HCT116 (cell line): ENCODE data around the gene SUN5. TPM values are rescaled to one million over a fixed set of nuclear protein-coding genes. Genes with fewer than 3 reads are reported as not detected.

Source experiments
- ATAC-seq: fragments of 200-7000 bp; cut with Tn5 transposase; 2 replicates; pipeline ENCODE4 v1.9.1; 2020; ENCODE audit warnings: mild to moderate bottlenecking, moderate library complexity
- BruUV-seq: library from RNA; stranded (reverse); fragments of 400-500 nt; replicated peaks from 2 replicates; lab custom pipeline; 2021; lab: Mats Ljungman, UMichigan
- CTCF ChIA-PET: fragments of 300-600 bp; sonication (Branson Sonifier 250); formaldehyde crosslinking; loops from one replicate; lab custom pipeline; 2021; ENCODE audit warnings: antibody characterized with exemption; lab: Charles Lee
- POLR2A ChIA-PET: fragments of 300-600, 350-600 bp; sonication (Branson Sonifier 250); formaldehyde crosslinking; loops from one replicate; lab custom pipeline; 2021; ENCODE audit warnings: antibody characterized with exemption; lab: Charles Lee
- RAD21 ChIA-PET, 2 experiments: fragments of 300-600 bp; sonication (Branson Sonifier 250); formaldehyde crosslinking; loops; one replicate each; lab custom pipeline; 2023; ENCODE audit warnings: low total read pairs in 2 of 2; ENCODE audit not compliant: uncharacterized antibody in 2 of 2, unreplicated experiment in 2 of 2, low non-redundant PET in 1 of 2; lab: Charles Lee
- DNase-seq: peaks from one replicate; pipeline ENCODE4 v3.0.0-alpha.2; 2010; ENCODE audit warnings: low read depth, low spot score
- H2AFZ ChIP-seq: fragments of 200-600 bp; shearing (Covaris generic), sonication (generic); 2 replicates; pipeline ENCODE4 v1.6.1; 2017; ENCODE audit warnings: low read depth, mixed run types, mixed read lengths, antibody characterized with exemption, low read length; ENCODE audit not compliant: poor library complexity, severe bottlenecking
- H3K27ac ChIP-seq: 2 replicates; pipeline ENCODE4 v1.5.1; 2012; ENCODE audit warnings: low read depth, low read length
- H3K27me3 ChIP-seq: fragments of 200-600 bp; sonication (generic); 2 replicates; pipeline ENCODE4 v1.6.1; 2016; ENCODE audit warnings: mixed run types, low read length, mixed read lengths; ENCODE audit not compliant: insufficient read depth
- H3K36me3 ChIP-seq, 2 experiments: fragments of 200-500 bp in 1 of 2; fragments of 200-600 bp in 1 of 2; sonication (Bioruptor generic) in 1 of 2; sonication (generic) in 1 of 2; 2 replicates each; pipeline versions ENCODE4 v1.5.1 to v1.6.1; 2014 to 2016; ENCODE audit warnings: low read length in 2 of 2, inconsistent platforms in 1 of 2, mixed read lengths in 1 of 2, mixed run types in 1 of 2; ENCODE audit not compliant: insufficient read depth in 2 of 2, control insufficient read depth in 1 of 2
- H3K4me1 ChIP-seq, 2 experiments: fragments of 200-600 bp in 1 of 2; sonication (generic) in 1 of 2; 2 replicates each; pipeline versions ENCODE4 v1.5.1 to v1.6.1; 2012 to 2017; ENCODE audit warnings: low read length in 2 of 2, inconsistent platforms in 1 of 2, mild to moderate bottlenecking in 1 of 2, mixed read lengths in 1 of 2, mixed run types in 1 of 2, moderate library complexity in 1 of 2; ENCODE audit not compliant: insufficient read depth in 2 of 2, control insufficient read depth in 1 of 2
- H3K4me2 ChIP-seq: fragments of 200-600 bp; sonication (generic); 2 replicates; pipeline ENCODE4 v1.6.1; 2017; ENCODE audit warnings: mixed run types, low read length, mixed read lengths
- H3K4me3 ChIP-seq, 2 experiments: fragments of 200-600 bp in 1 of 2; sonication (generic) in 1 of 2; replicated peaks in 1 of 2; 2 replicates each; pipeline ENCODE4 v1.5.1; 2011 to 2016; ENCODE audit warnings: low read length in 2 of 2, control low read depth in 1 of 2, low read depth in 1 of 2, mild to moderate bottlenecking in 1 of 2, mixed read lengths in 1 of 2, mixed run types in 1 of 2
- H3K79me2 ChIP-seq: fragments of 200-600 bp; sonication (generic); 2 replicates; pipeline ENCODE4 v1.6.1; 2017; ENCODE audit warnings: mild to moderate bottlenecking, mixed run types, low read length, moderate library complexity, mixed read lengths; ENCODE audit not compliant: insufficient read depth
- H3K9ac ChIP-seq: fragments of 200-600 bp; sonication (generic); 2 replicates; pipeline ENCODE4 v1.6.1; 2016; ENCODE audit warnings: low read length, mixed read lengths
- H3K9me2 ChIP-seq: fragments of 200-600 bp; sonication (generic), shearing (Covaris generic); 2 replicates; pipeline ENCODE4 v1.6.1; 2017; ENCODE audit warnings: mixed run types, mild to moderate bottlenecking, moderate library complexity; ENCODE audit not compliant: insufficient read depth
- H3K9me3 ChIP-seq, 2 experiments: fragments of 200-500 bp in 1 of 2; fragments of 200-600 bp in 1 of 2; sonication (Bioruptor generic) in 1 of 2; sonication (generic) in 1 of 2; 2 replicates each; pipeline ENCODE4 v1.6.1; 2014 to 2017; ENCODE audit warnings: low read length in 2 of 2, mixed read lengths in 2 of 2, inconsistent platforms in 1 of 2, low read depth in 1 of 2, mild to moderate bottlenecking in 1 of 2, mixed run types in 1 of 2, moderate library complexity in 1 of 2; ENCODE audit not compliant: control insufficient read depth in 1 of 2, insufficient read depth in 1 of 2
- H4K20me1 ChIP-seq: fragments of 200-600 bp; sonication (generic), shearing (Covaris generic); 2 replicates; pipeline ENCODE4 v1.6.1; 2017; ENCODE audit warnings: mixed run types, mild to moderate bottlenecking, moderate library complexity; ENCODE audit not compliant: insufficient read depth
- ATF3 ChIP-seq: IDR thresholded peaks from 2 replicates; pipeline ENCODE4 v1.6.1; 2012
- CBX3 ChIP-seq: IDR thresholded peaks from 2 replicates; pipeline ENCODE4 v1.6.1; 2012; ENCODE audit warnings: low read depth
- CEBPB ChIP-seq: IDR thresholded peaks from 2 replicates; pipeline ENCODE4 v1.6.1; 2012; ENCODE audit warnings: low read depth
- CTCF ChIP-seq, 3 experiments: fragments of 200-600 bp in 1 of 3; sonication (generic) in 1 of 3; IDR thresholded peaks in 2 of 3; conservative IDR thresholded peaks in 1 of 3; 2 replicates each; pipeline ENCODE4 v1.5.1; 2012 to 2017; ENCODE audit warnings: low read depth in 2 of 3, low read length in 2 of 3, antibody characterized with exemption in 1 of 3, borderline replicate concordance in 1 of 3, control low read depth in 1 of 3, mild to moderate bottlenecking in 1 of 3, mixed read lengths in 1 of 3, mixed run types in 1 of 3, moderate library complexity in 1 of 3; ENCODE audit not compliant: insufficient read depth in 1 of 3
- EZH2 ChIP-seq: fragments of 200-600 bp; sonication (generic); IDR thresholded peaks from 2 replicates; pipeline ENCODE4 v1.6.1; 2017; ENCODE audit warnings: antibody characterized with exemption, mixed run types
- FOSL1 ChIP-seq: IDR thresholded peaks from 2 replicates; pipeline ENCODE4 v1.6.1; 2012; ENCODE audit warnings: low read depth
- JUND ChIP-seq: IDR thresholded peaks from 2 replicates; pipeline ENCODE4 v1.6.1; 2012
- MAX ChIP-seq: IDR thresholded peaks from 2 replicates; pipeline ENCODE4 v1.6.1; 2012
- POLR2AphosphoS5 ChIP-seq: IDR thresholded peaks from 2 replicates; pipeline ENCODE4 v1.6.1; 2011; ENCODE audit warnings: mild to moderate bottlenecking, low read depth, low read length, moderate library complexity
- RAD21 ChIP-seq: IDR thresholded peaks from 2 replicates; pipeline ENCODE4 v1.6.1; 2012; ENCODE audit warnings: low read depth, mild to moderate bottlenecking
- REST ChIP-seq: IDR thresholded peaks from 2 replicates; pipeline ENCODE4 v1.6.1; 2012; ENCODE audit warnings: low read depth
- SIN3A ChIP-seq: IDR thresholded peaks from 2 replicates; pipeline ENCODE4 v1.6.1; 2012; ENCODE audit warnings: low read depth
- SP1 ChIP-seq: IDR thresholded peaks from 2 replicates; pipeline ENCODE4 v1.6.1; 2012; ENCODE audit warnings: low read depth
- SRF ChIP-seq: IDR thresholded peaks from 2 replicates; pipeline ENCODE4 v1.6.1; 2012; ENCODE audit warnings: low read depth
- TCF7L2 ChIP-seq: IDR thresholded peaks from 2 replicates; pipeline ENCODE4 v1.7.0; 2011; ENCODE audit warnings: borderline replicate concordance, inconsistent platforms; ENCODE audit not compliant: insufficient read depth, insufficient read length; ENCODE audit errors: extremely low read depth
- ZNF274 ChIP-seq: fragments of 200-500 bp; sonication (Bioruptor generic); IDR thresholded peaks from 2 replicates; pipeline ENCODE4 v1.6.1; 2014; ENCODE audit warnings: mild to moderate bottlenecking, low read depth, low read length, inconsistent platforms
- intact Hi-C: fragments of 100-400 bp; cut with micrococcal nuclease; formaldehyde crosslinking; loops from 2 replicates; pipeline ENCODE4 v1.10.0; 2022
- total RNA-seq: library from RNA; stranded (reverse); gene quantifications from one replicate; pipeline ENCODE4 v1.2.1, GENCODE V29; 2021; ENCODE audit not compliant: unreplicated experiment

Gene SUN5
- total RNA-seq, 1 experiment from 2014 or later, result not detected

GRCh38 chr20:32962053-32962452 lies 42.2 kb downstream of the SUN5 start:
- Histone ChIP-seq H4K20me1 (no peaks in the 10 kb centered on the region), H3K36me3 (no peaks in the 10 kb centered on the region), H3K27ac (no peak overlapping the region), H2AFZ (no peak overlapping the region), H3K4me1 (no peaks in the 10 kb centered on the region), H3K9ac (no peak overlapping the region), H3K9me2 (no peaks in the 10 kb centered on the region), H3K4me2 (no peak overlapping the region), H3K79me2 (no peaks in the 10 kb centered on the region), H3K9me3 (peaks cover 5 to 6% of the 10 kb centered on the region in 2 experiments; a peak in 2 of 4 replicates), H3K27me3 (no peaks in the 10 kb centered on the region), H3K4me3 (no peak overlapping the region)
- ChIA-PET CTCF (no interaction called here), POLR2A (no interaction called here), RAD21 (no interaction called here)
- DNase-seq (no peak), ATAC-seq (no peak)
- TF ChIP-seq CBX3 (no peak), FOSL1 (no peak), ATF3 (no peak), MAX (no peak), JUND (no peak), CEBPB (no peak), CTCF (IDR thresholded peaks at IDR 0.05 in 2 of 3, conservative IDR thresholded peaks at IDR 0.05 in 1 of 3; ENCODE audit: borderline replicate concordance in 1 of 3, insufficient read depth in 1 of 3, low read depth in 2 of 3, low read length in 2 of 3) (no peak), POLR2AphosphoS5 (no peak), EZH2 (no peak), REST (no peak), RAD21 (no peak), SP1 (no peak), ZNF274 (no peak), SIN3A (no peak), TCF7L2 (no peak), SRF (no peak)
- intact Hi-C loops, result no loop called here
- no TSS peak for BruUV-seq
